Measurements from ENCODE around the gene SNX14.

GRCh38 chr6:85483846-85484245 lies 109.8 kb downstream of the SNX14 start:
- TF ChIP-seq CTCF (IDR thresholded peaks at IDR 0.05; ENCODE audit: low read length) (no peak), EZH2 (optimal IDR thresholded peaks at IDR 0.05; ENCODE audit: low read depth, low read length) (no peak)

Data from MM.1S (cell line).